K562 (cell line): ENCODE measurements around the gene ZNF428. TPM values are rescaled to one million over a fixed set of nuclear protein-coding genes. Genes with fewer than 3 reads are reported as not detected.

Experiments
- DIDO1 ChIP-seq: fragments of 450-650 bp; IDR thresholded peaks from 2 replicates; pipeline ENCODE4 v1.6.1; 2016; ENCODE audit warnings: low read depth, missing biosample characterization, missing genetic modification characterization
- FUS ChIP-seq: fragments of 200-400 bp; formaldehyde crosslinking; optimal IDR thresholded peaks from 2 replicates; pipeline ENCODE3; 2017; ENCODE audit warnings: low read depth, low read length
- GMEB1 ChIP-seq: fragments of 250-450 bp; sonication (Bioruptor Pico); IDR thresholded peaks from 2 replicates; pipeline ENCODE4 v1.4.0; 2020; ENCODE audit warnings: mild to moderate bottlenecking
- HDGF ChIP-seq: fragments of 450-650 bp; IDR thresholded peaks from 2 replicates; pipeline ENCODE4 v1.6.1; 2016
- JUND ChIP-seq, 2 experiments: IDR thresholded peaks; 2 replicates in 1 of 2; 3 replicates in 1 of 2; pipeline ENCODE4 v1.6.1; 2011; ENCODE audit warnings: borderline replicate concordance in 2 of 2, low read depth in 2 of 2, low read length in 2 of 2, improper control_type of control experiment in 1 of 2, missing biosample characterization in 1 of 2, missing genetic modification characterization in 1 of 2, missing genetic modification reagents in 1 of 2
- KLF1 ChIP-seq: fragments of 450-650 bp; IDR thresholded peaks from 2 replicates; pipeline ENCODE4 v1.6.1; 2016; ENCODE audit warnings: missing genetic modification characterization, missing compliant biosample characterization
- MBD2 ChIP-seq: sonication (generic); IDR thresholded peaks from 2 replicates; pipeline ENCODE4 v1.6.1; 2016; ENCODE audit warnings: low read depth, borderline replicate concordance
- NFE2L1 ChIP-seq: fragments of 450-650 bp; IDR thresholded peaks from 2 replicates; pipeline ENCODE4 v1.6.1; 2016; ENCODE audit warnings: missing genetic modification characterization, low read depth, mild to moderate bottlenecking, missing compliant biosample characterization, moderate library complexity, borderline replicate concordance
- RBM15 ChIP-seq: fragments of 200-400 bp; formaldehyde crosslinking; IDR thresholded peaks from 2 replicates; pipeline ENCODE4 v1.6.1; 2018; ENCODE audit warnings: mild to moderate bottlenecking, low read length, moderate library complexity; ENCODE audit not compliant: insufficient read depth
- TRIM24 ChIP-seq, 2 experiments: fragments of 450-650 bp; IDR thresholded peaks; 2 replicates each; pipeline ENCODE4 v1.6.1; 2016
- TSC22D4 ChIP-seq: fragments of 450-650 bp; IDR thresholded peaks from 2 replicates; pipeline ENCODE4 v1.6.1; 2016; ENCODE audit warnings: missing genetic modification characterization, missing biosample characterization, control low read depth
- ZBTB40 ChIP-seq, 2 experiments: fragments of 450-650 bp in 1 of 2; sonication (generic) in 1 of 2; formaldehyde crosslinking in 1 of 2; IDR thresholded peaks; 2 replicates each; pipeline versions ENCODE4 v1.7.1 to v1.9.0; 2016 to 2022; ENCODE audit warnings: inconsistent platforms in 1 of 2, mild to moderate bottlenecking in 1 of 2, missing genetic modification reagents in 1 of 2
- ZEB2 ChIP-seq: fragments of 450-650 bp; IDR thresholded peaks from 2 replicates; pipeline ENCODE4 v1.6.1; 2016
- ZNF717 ChIP-seq: fragments of 250-450 bp; sonication (Bioruptor Pico); IDR thresholded peaks from 2 replicates; pipeline ENCODE4 v1.5.0; 2021
- polyA plus RNA-seq, 8 experiments: library from polyadenylated mRNA; depleted of rRNA in 4 of 8; stranded (reverse) in 5 of 8; unstranded in 3 of 8; fragments of >200 nt; fragmentation: Nextera tagmentation in 2 of 8; fragmentation: Illumina TruSeq in 1 of 8; extraction: Ambion mirVana in 2 of 8; extraction: Trizol in 1 of 8; gene quantifications; 2 replicates each; pipeline versions ENCODE4 v1.2.1 to v1.2.3, GENCODE V29; 2011 to 2014; ENCODE audit warnings: inconsistent platforms in 1 of 8, missing spikeins in 1 of 8
- total RNA-seq, 7 experiments: library from RNA; depleted of rRNA in 6 of 7; stranded (reverse); fragments of >200 nt in 6 of 7; fragmentation: Illumina TruSeq in 2 of 7; extraction: Trizol in 2 of 7; gene quantifications; 2 replicates each; pipeline versions ENCODE4 v1.2.1 to v1.2.3, GENCODE V29; 2011 to 2021; ENCODE audit warnings: low replicate concordance in 1 of 7
- TF ChIP-seq, protein P1 (sequence below): fragments of 250-450 bp; sonication (Bioruptor Pico); IDR thresholded peaks from 2 replicates; pipeline ENCODE4 v1.6.1; 2021; ENCODE audit warnings: mild to moderate bottlenecking

Gene ZNF428
- total and polyA plus RNA-seq, 9 of the 15 experiments (the other 6 are each of a cell fraction or from before 2014, with no cell fraction given) = 0.15 to 85.7 (median 15.9) TPM

- TF ChIP-seq ZBTB40 (IDR thresholded peaks at IDR 0.05) (no peak), ZBTB40 (CRISPR knock-in tag; IDR thresholded peaks at IDR 0.05) (no peak), RBM15 (no peak), ZEB2 (no peak), NFE2L1 (tag) (no peak), TRIM24 (IDR thresholded peaks at IDR 0.05) (no peak), GMEB1 (no peak), ZNF717 (CRISPR knock-in tag) (no peak), KLF1 (tag) (no peak), DIDO1 (no peak), MBD2 (no peak), FUS (no peak), TSC22D4 (tag) (no peak), JUND (IDR thresholded peaks at IDR 0.05; ENCODE audit: borderline replicate concordance, low read depth, low read length) (no peak), JUND (tag; IDR thresholded peaks at IDR 0.05; ENCODE audit: borderline replicate concordance, low read depth, low read length) (no peak; the same call in 1 of the 3 replicates), HDGF (no peak)
- TF ChIP-seq, protein P1, sequence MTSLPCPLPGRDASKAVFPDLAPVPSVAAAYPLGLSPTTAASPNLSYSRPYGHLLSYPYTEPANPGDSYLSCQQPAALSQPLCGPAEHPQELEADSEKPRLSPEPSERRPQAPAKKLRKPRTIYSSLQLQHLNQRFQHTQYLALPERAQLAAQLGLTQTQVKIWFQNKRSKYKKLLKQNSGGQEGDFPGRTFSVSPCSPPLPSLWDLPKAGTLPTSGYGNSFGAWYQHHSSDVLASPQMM (CRISPR knock-in tag) = no peak
These were observed 24.5 kb downstream of the ZNF428 start (continued) for GRCh38 chr19:43594710-43595604.
